GM12801 (cell line): Measurements from ENCODE around the gene OR10A4.

ENCODE experiments used
- TF ChIP-seq, protein P1 (sequence below): IDR thresholded peaks from one replicate; pipeline ENCODE4 v1.5.1; 2011; ENCODE audit warnings: control low read depth; ENCODE audit not compliant: insufficient read length; ENCODE audit errors: extremely low read depth

The OR10A4 gene, protein sequence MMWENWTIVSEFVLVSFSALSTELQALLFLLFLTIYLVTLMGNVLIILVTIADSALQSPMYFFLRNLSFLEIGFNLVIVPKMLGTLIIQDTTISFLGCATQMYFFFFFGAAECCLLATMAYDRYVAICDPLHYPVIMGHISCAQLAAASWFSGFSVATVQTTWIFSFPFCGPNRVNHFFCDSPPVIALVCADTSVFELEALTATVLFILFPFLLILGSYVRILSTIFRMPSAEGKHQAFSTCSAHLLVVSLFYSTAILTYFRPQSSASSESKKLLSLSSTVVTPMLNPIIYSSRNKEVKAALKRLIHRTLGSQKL

DNA sequence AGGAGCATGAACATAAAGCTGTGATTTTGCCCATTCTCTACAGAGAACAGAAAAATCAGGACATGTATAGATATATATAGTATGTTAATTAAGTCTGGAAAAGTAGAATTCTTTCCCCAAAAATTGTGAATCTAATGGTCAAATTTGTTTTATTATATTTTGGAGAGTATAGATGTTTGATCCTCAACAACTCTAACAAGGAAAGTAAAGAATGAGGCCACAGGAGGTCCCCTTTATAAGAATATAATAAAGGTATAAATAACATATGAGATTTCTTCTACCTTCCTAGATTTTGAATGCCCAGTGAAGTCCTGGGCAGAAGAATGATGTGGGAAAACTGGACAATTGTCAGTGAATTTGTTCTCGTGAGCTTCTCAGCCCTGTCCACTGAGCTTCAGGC lies at the start of gene OR10A4:
OR10A4 (plus strand) TSS at position 301 of the 400 bp plus-strand sequence; CDS start at position 324, 23 bp downstream.
- TF ChIP-seq, protein P1, sequence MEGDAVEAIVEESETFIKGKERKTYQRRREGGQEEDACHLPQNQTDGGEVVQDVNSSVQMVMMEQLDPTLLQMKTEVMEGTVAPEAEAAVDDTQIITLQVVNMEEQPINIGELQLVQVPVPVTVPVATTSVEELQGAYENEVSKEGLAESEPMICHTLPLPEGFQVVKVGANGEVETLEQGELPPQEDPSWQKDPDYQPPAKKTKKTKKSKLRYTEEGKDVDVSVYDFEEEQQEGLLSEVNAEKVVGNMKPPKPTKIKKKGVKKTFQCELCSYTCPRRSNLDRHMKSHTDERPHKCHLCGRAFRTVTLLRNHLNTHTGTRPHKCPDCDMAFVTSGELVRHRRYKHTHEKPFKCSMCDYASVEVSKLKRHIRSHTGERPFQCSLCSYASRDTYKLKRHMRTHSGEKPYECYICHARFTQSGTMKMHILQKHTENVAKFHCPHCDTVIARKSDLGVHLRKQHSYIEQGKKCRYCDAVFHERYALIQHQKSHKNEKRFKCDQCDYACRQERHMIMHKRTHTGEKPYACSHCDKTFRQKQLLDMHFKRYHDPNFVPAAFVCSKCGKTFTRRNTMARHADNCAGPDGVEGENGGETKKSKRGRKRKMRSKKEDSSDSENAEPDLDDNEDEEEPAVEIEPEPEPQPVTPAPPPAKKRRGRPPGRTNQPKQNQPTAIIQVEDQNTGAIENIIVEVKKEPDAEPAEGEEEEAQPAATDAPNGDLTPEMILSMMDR: no peak

GRCh38 chr11:6828103-6828502 lies 48.3 kb upstream of the OR10A4 start:
- TF ChIP-seq, protein P1: no peak

- TF ChIP-seq, protein P1: no peak
Observed at GRCh38 chr11:6833356-6833755, 43.1 kb upstream of the OR10A4 start.

DNA sequence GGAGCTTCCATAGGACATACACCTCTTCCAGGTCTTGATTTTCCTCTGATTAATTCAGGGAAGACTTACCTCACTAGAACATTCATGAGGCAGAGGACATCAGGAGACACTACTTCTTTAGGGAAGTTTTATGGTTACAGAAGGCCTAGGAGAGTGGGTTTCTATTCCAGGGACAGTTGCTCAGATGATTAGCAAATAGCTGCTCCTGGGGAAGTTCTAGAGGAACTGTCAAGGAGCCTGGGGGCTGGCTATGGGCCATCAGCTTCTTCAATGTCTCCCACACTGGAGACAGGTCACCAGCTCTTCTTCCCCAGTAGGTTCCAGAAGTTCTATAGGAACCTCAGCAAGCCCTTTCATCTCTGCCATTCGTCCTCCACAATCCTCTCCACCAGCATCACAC lies 42.4 kb upstream of the OR10A4 start:
- TF ChIP-seq, protein P1: no peak

DNA sequence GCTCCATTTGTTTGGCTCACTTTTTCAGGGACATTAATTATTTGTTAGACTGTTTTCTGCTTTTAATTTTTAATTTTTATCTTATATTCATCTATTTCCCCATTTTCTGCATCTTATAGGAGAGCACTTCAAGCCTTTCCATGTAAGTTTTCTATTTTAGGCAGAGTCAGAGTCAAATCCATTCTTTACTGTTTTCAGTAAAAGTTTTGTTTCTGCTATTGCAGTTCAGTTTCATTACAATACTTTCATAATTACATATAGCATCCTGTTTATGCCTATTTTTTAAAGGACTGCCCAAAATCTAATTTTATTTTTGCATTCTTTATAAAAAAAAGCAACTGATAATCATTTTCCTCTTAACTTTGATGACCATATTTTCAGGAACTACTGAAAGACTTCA lies 34.7 kb upstream of the OR10A4 start:
- TF ChIP-seq, protein P1: no peak

DNA sequence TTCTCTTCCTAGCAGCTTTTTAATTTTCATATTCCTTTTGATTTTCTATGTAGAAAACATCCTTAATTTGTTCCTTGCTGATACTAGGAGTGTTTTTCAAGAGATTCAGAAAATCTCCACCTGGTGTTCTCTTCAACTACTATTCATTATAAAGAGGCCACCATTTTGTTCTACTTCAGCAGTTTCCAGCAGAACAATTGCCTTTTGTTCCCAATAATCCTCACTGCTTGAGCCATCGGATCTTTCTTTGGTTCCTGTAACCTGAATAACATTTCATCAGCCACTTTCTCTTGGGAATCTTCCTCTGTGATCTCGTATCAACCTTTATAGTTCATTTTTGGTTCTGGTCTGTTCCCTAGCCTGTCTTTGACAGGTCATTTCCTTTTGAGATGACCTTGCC lies 32.8 kb upstream of the OR10A4 start:
- TF ChIP-seq, protein P1: no peak

DNA sequence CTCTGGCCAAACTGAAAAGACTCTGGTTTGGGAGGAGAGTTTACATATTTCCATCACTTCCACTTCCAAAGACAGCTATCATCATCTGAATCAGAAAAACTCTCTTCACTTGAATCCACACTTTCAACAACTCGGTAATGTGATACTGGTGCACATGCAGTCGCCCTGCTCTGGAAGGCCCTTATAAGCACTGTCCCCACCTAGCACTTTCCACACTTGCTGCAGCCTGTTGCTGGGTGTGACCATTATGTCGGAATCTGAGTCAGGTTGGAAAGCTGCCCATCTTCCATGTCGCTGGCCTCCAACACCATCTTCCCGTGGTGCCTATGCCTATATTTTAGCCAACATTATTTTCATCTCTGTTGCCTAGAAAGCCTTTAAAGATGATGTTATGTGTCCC lies 32.1 kb upstream of the OR10A4 start:
- TF ChIP-seq, protein P1: no peak
